ENCODE measurements around the gene HCN1.

HCN1 gene

DNA sequence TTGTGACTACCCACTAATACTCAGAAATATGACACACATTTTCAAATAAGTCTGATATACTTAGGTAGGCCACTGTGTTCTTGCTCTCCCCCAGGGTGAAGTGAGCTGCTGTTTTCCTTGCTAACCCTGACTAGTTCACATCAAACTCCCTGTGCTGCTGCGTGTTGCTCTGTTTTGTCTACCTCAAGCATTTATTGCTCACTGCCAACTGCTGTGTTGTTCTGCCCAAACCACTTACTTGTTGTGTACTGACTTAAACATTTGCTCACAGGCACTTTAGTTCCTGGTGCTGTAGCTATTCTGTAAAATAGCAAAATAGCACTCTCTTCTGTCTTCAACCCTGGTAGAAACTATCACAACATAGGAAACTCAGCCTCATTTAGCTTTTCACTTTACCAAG lies 255.7 kb downstream of the HCN1 start:
- ATAC-seq (ENCODE audit: low read depth), result no peak
- Mint-ChIP-seq H3K36me3 (no peaks in the 10 kb centered on the region), H3K4me3 (no peak overlapping the region), H3K4me1 (no peaks in the 10 kb centered on the region), H3K9me3 (peaks cover 1% of the 10 kb centered on the region), H3K27ac (no peak overlapping the region), H3K27me3 (no peaks in the 10 kb centered on the region)
- no peak for DNase-seq (ENCODE audit: low spot score in 2 of 2)

DNA sequence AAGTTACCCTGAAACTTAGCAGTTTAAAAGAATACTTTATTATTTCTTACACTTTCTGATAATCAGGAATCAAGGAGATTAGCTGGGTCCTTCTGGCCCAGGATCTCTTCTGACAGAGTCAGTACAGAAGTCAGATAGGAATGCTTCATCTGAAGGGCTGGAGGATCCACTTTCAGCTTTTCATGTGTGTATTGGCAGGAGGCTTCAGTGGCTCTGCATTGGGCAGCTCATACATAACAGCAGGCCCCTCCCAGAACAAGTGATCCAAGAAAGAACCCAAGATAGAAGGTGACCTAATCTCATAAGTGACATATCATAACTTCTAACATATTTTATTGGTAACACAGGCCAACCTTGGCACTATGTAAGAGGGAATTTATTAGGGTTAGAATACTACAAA lies 258.4 kb downstream of the HCN1 start:
- H3K36me3 Mint-ChIP-seq, result no peaks in the 10 kb centered on the region
- H3K27me3 Mint-ChIP-seq, result no peaks in the 10 kb centered on the region
- H3K9me3 Mint-ChIP-seq, result peaks cover 4% of the 10 kb centered on the region
- DNase-seq (ENCODE audit: low spot score in 2 of 2) (no peak), ATAC-seq (ENCODE audit: low read depth) (no peak)
- H3K27ac Mint-ChIP-seq, result no peak overlapping the region
- H3K4me3 Mint-ChIP-seq, result no peak overlapping the region
- no peaks in the 10 kb centered on the region for H3K4me1 Mint-ChIP-seq

- DNase-seq (ENCODE audit: low spot score in 2 of 2), result no peak
- no peaks in the 10 kb centered on the region for H3K36me3 Mint-ChIP-seq
- H3K4me3 Mint-ChIP-seq, result no peak overlapping the region
- H3K27ac Mint-ChIP-seq, result no peak overlapping the region
- no peaks in the 10 kb centered on the region for H3K27me3 Mint-ChIP-seq
- no peak for ATAC-seq (ENCODE audit: low read depth)
- peaks cover 3% of the 10 kb centered on the region for H3K9me3 Mint-ChIP-seq
- no peaks in the 10 kb centered on the region for H3K4me1 Mint-ChIP-seq
Observed at GRCh38 chr5:45417285-45417998, 278.7 kb downstream of the HCN1 start.

- no peak overlapping the region for H3K4me3 Mint-ChIP-seq
- no peaks in the 10 kb centered on the region for H3K27me3 Mint-ChIP-seq
- no peak for ATAC-seq (ENCODE audit: low read depth)
- DNase-seq (ENCODE audit: low spot score in 2 of 2), result no peak
- H3K9me3 Mint-ChIP-seq, result peaks cover 2% of the 10 kb centered on the region
- no peaks in the 10 kb centered on the region for H3K36me3 Mint-ChIP-seq
- H3K27ac Mint-ChIP-seq, result no peak overlapping the region
- no peaks in the 10 kb centered on the region for H3K4me1 Mint-ChIP-seq
Observed at GRCh38 chr5:45414620-45415573, 281.3 kb downstream of the HCN1 start.

- no peak for DNase-seq (ENCODE audit: low spot score in 2 of 2)
- Mint-ChIP-seq H3K27ac (no peak overlapping the region), H3K4me3 (no peak overlapping the region), H3K4me1 (no peaks in the 10 kb centered on the region), H3K27me3 (no peaks in the 10 kb centered on the region), H3K36me3 (no peaks in the 10 kb centered on the region), H3K9me3 (no peaks in the 10 kb centered on the region)
- ATAC-seq (ENCODE audit: low read depth), result no peak
Observed at GRCh38 chr5:45411971-45412612, 284.1 kb downstream of the HCN1 start.

- Mint-ChIP-seq H3K9me3 (no peaks in the 10 kb centered on the region), H3K36me3 (no peaks in the 10 kb centered on the region), H3K4me1 (no peaks in the 10 kb centered on the region), H3K4me3 (no peak overlapping the region), H3K27ac (no peak overlapping the region), H3K27me3 (no peaks in the 10 kb centered on the region)
- no peak for DNase-seq (ENCODE audit: low spot score in 2 of 2)
- ATAC-seq (ENCODE audit: low read depth), result no peak
Observed at GRCh38 chr5:45410304-45410995, 285.7 kb downstream of the HCN1 start.

DNA sequence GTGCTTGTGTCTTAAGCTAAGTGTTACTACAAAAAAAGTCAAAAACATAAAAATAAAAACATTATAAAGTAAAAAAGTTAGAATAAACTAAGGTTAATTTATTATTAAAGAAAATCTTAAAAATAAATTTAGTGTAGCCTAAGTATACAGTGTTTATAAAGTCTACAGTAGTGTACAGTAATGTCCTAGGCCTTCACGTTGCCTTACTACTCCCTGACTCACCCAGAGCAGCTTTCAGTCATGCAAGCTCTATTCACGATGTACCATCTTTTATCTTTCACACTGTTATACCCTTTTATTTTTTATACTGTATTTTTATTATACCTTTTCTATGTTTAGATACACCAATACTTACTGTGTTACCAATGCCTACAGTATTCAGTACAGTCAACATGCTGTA lies 288.1 kb downstream of the HCN1 start:
- no peak for DNase-seq (ENCODE audit: low spot score in 2 of 2)
- H3K27me3 Mint-ChIP-seq, result no peaks in the 10 kb centered on the region
- H3K27ac Mint-ChIP-seq, result no peak overlapping the region
- no peaks in the 10 kb centered on the region for H3K4me1 Mint-ChIP-seq
- H3K9me3 Mint-ChIP-seq, result no peaks in the 10 kb centered on the region
- no peak for ATAC-seq (ENCODE audit: low read depth)
- no peaks in the 10 kb centered on the region for H3K36me3 Mint-ChIP-seq
- H3K4me3 Mint-ChIP-seq, result no peak overlapping the region

DNA sequence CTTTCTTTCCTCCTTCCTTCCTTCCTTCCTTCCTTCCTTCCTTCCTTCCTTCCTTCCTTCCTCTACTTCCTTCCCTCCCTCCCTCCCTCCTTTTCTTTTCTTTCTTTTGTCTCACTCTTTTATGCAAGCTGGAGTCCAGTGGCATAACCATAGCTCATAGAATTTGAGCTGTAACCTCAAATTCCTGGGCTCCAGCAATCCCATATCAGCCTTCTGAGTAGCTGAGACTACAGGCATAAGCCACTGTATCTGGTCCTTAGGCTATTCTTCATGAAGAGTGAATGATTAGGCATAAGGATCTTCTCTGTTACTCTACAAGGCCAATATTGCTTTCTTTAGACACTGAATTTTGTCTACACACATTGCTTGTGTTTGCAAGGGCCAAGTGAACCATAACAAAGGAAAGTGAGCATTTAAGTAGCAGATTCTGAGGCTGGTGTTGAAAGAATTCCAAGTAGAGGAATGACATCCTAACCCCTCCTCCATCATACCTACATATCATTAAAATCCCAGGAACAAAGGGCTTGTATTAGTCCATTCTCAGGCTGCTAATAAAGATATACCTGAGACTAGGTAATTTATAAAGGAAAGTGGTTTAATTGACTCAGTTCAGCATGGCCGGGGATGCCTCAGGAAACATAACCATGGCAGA lies 293.2 kb downstream of the HCN1 start:
- Mint-ChIP-seq H3K9me3 (peaks cover 6% of the 10 kb centered on the region), H3K27me3 (no peaks in the 10 kb centered on the region), H3K4me3 (no peak overlapping the region), H3K27ac (no peak overlapping the region), H3K4me1 (no peaks in the 10 kb centered on the region), H3K36me3 (no peaks in the 10 kb centered on the region)
- ATAC-seq (ENCODE audit: low read depth), result no peak
- DNase-seq (ENCODE audit: low spot score in 2 of 2), result no peak

GRCh38 chr5:45399041-45399440 lies 297.1 kb downstream of the HCN1 start:
- Mint-ChIP-seq H3K4me3 (no peak overlapping the region), H3K27me3 (no peaks in the 10 kb centered on the region), H3K36me3 (no peaks in the 10 kb centered on the region), H3K9me3 (peaks cover 6% of the 10 kb centered on the region), H3K27ac (no peak overlapping the region), H3K4me1 (no peaks in the 10 kb centered on the region)
- ATAC-seq (ENCODE audit: low read depth), result no peak
- DNase-seq (ENCODE audit: low spot score in 2 of 2), result no peak

GRCh38 chr5:45385321-45386058 lies 310.7 kb downstream of the HCN1 start:
- H3K9me3 Mint-ChIP-seq, result peaks cover 7% of the 10 kb centered on the region
- DNase-seq (ENCODE audit: low spot score in 2 of 2) (no peak), ATAC-seq (ENCODE audit: low read depth) (no peak)
- no peak overlapping the region for H3K4me3 Mint-ChIP-seq
- no peak overlapping the region for H3K27ac Mint-ChIP-seq
- no peaks in the 10 kb centered on the region for H3K4me1 Mint-ChIP-seq
- no peaks in the 10 kb centered on the region for H3K27me3 Mint-ChIP-seq
- no peaks in the 10 kb centered on the region for H3K36me3 Mint-ChIP-seq

DNA sequence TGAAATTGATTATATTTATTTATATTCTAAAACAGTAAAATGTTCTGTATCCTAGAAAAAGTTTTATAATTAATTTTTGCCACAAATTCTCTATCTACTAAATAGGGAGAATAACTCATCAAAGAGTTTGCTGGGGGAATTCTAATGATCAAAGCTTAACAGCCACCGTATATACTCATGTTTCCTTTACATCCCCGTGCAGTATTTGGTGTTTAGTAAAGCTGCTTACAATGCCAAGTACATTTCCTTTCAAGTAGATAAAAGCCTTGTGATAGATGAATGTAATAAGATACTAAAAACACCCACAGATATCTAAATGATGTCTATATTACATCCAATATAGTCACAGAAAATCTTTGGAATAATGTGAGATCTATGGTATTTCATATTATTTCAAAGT lies 312.2 kb downstream of the HCN1 start:
- Mint-ChIP-seq H3K9me3 (peaks cover 9% of the 10 kb centered on the region), H3K4me1 (no peaks in the 10 kb centered on the region), H3K27ac (no peak overlapping the region), H3K4me3 (no peak overlapping the region), H3K27me3 (no peaks in the 10 kb centered on the region), H3K36me3 (no peaks in the 10 kb centered on the region)
- ATAC-seq (ENCODE audit: low read depth), result no peak
- no peak for DNase-seq (ENCODE audit: low spot score in 2 of 2)

DNA sequence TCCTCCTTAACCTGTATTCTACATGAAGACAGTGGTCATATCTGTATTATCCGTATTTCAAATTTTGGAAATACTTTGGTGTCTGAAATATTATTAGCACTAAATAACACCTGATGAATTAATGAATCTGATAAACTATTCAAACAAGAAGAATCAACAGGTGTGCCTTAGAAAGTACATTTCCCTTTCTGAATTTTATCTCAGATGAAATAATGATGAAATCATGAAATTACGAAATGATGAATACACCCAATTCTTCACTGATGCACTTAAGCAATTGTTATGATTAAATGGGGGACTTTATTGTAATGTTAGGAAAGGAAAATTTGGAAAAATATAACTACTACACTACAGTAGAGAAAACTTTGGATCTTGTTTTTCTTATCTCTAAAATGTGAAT lies 313.6 kb downstream of the HCN1 start:
- no peaks in the 10 kb centered on the region for H3K36me3 Mint-ChIP-seq
- no peak for ATAC-seq (ENCODE audit: low read depth)
- peaks cover 9% of the 10 kb centered on the region for H3K9me3 Mint-ChIP-seq
- no peak for DNase-seq (ENCODE audit: low spot score in 2 of 2)
- no peak overlapping the region for H3K4me3 Mint-ChIP-seq
- no peaks in the 10 kb centered on the region for H3K27me3 Mint-ChIP-seq
- H3K27ac Mint-ChIP-seq, result no peak overlapping the region
- H3K4me1 Mint-ChIP-seq, result no peaks in the 10 kb centered on the region

DNA sequence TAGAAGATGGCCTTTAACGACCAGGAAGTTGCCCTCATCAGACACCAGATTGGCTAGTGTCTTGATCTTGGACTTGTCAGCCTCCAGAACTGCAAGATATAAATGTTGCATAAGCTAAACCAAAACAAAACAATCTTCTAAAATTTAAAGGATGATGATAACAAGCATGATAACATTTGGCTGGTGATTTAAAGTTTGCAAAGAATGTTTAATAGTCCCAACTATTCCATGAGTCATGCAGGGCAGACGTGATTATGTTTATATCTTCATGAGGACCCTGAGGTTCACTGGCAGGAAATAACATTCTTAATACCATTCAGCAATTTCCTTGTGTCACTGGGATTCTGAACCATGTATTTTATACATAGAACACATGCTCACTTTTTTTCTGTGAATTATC lies 319.8 kb downstream of the HCN1 start:
- Mint-ChIP-seq H3K27me3 (no peaks in the 10 kb centered on the region), H3K27ac (no peak overlapping the region), H3K36me3 (no peaks in the 10 kb centered on the region), H3K4me3 (no peak overlapping the region), H3K4me1 (no peaks in the 10 kb centered on the region), H3K9me3 (peaks cover 6% of the 10 kb centered on the region)
- DNase-seq (ENCODE audit: low spot score in 2 of 2) (no peak), ATAC-seq (ENCODE audit: low read depth) (no peak)
